Pons (tissue), 1 donor: ENCODE results near the gene SNORC.
"Not testable (repeated sequence)": the region's sequence is repeated elsewhere in the genome, so short reads cannot be mapped to it uniquely, and the experiment has no call there.

ENCODE experiments used
- DNase-seq: peaks from one replicate; pipeline ENCODE4 v3.0.0-alpha.2; 2016; ENCODE audit warnings: low spot score

The SNORC gene

GRCh38 chr2:232896720-232897597 lies 26.9 kb downstream of the SNORC start:
- DNase-seq = no peak

GRCh38 chr2:232897598-232898408 lies 27.7 kb downstream of the SNORC start:
- no peak for DNase-seq

DNA sequence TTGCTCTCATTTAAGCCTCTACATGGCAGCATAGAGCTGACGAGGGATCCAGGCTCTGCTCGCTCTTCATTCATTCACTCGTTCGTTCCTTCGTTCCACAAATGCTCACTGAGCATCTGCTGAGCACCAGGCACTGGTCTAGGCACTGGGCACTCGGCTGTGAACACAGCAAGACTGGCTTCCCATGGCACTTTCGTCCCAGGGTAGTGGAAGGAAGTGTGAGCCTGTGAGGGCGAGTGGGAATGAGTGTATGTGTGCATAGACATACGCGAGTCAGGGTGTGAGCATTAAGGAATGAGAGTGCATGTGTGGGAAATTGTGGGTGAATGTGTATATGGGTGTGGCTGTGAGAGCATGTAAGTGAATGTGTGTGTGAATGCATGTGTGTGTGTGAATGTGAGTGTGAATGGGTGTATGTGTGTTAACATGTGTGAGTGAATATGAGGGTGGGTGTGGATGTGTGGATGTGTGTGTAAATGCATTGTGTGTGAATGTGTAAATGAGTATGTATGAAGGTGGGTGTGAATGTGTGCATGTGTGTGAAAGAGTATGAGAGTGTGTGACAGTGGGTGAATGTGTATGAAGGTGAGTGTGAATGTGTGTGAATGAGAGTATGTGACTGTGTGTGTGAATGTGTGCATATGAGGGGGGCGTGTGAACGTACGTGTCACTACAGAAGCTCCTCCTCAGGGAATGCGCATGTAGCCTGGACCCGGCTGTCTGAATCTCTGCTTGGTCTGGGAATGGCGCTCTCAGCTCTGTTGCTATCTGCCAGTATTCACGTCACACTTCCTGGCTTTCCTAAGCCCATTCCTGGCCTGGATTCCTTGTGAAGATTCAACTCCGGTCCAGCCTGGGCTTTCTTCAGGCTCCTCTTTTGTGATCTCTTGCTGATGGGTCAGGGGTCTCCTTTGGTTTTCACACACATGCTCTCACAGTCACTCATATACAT lies 28.8 kb downstream of the SNORC start:
- DNase-seq = no peak

DNA sequence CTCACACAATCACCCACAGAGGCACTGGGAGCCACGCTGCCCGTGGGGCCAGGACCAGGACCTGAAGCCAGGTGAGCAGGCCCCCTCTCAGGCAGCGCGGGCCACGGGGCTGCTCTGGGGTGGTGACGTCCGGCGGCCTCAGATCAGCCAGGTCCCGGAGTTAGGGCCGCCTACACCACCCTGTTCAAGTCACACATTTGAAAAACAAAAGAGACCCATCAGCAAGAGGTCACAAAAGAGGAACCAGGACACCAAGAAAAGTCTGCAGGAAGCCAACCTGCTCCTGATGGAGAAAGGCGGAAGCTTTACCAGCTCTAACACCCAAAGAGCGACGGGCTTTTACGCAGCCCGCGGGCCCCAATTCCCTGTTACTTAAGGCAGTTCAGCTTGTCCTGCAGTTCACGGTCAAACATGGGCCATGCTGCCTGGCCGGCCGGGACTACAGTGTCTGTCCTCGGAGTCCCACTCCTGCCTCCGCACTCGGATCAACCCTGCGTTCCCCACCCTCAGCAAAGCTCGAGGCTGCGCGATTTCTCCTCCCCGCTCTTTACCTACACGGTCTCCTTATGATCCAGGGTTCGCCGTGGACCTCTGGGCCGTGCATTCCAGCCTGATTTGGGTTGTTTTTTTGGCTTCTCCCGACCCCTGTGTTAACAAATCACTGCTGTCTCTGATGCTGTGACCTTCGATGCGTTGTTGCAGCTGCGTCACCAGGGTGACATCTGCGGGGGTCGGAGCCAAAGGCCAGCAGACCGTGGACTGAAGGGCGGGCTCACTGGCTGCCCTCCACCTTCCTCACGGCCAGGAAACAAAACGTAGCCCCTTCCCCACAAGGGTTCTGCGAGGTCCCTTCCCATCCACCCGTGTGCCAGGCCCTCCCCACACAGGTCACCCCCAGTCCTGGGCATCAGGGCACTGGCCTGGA lies 31.0 kb downstream of the SNORC start:
- DNase-seq = no peak

DNA sequence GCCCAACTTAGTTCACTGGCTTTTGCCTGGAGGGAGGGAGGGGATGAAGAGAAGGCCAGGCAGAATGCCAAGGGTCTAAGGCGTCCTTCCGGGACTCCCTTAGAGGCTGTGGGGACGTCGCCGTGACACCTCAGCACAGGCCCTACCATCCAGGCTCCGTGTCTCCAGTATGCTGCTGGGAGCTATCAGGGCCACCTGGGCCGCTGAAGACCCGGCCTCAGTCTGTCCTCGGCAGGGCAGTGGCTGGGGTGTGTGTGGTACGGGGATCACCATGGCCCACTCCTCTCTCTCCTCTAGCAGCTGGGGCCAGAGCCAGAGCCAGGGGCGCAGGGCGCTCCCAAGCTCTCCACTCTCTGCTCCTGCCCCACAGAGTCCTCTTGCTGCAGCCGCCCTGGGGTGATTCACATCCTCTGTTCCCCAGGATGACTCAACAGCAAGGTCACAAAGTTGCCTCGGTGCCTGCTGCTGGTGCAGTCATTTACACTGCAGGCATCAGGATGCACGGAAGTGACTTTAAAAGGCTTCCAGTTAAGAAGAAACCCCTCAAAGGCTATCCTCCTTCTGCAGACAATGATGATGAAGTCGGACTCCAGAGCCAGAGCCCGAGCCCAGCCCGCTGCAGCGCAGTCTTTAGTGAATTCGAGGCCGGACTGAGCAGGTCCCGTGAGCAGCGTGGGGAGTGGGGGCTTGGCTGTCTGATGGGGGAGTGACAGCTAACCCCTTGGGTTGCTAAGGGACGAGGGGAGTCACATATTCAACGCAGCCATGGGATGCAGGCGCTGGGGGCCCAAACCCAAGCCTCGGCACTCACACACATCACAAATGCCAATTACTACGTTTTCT lies 31.9 kb downstream of the SNORC start:
- DNase-seq = no peak

GRCh38 chr2:232903989-232904388 lies 33.9 kb downstream of the SNORC start:
- DNase-seq = no peak

DNA sequence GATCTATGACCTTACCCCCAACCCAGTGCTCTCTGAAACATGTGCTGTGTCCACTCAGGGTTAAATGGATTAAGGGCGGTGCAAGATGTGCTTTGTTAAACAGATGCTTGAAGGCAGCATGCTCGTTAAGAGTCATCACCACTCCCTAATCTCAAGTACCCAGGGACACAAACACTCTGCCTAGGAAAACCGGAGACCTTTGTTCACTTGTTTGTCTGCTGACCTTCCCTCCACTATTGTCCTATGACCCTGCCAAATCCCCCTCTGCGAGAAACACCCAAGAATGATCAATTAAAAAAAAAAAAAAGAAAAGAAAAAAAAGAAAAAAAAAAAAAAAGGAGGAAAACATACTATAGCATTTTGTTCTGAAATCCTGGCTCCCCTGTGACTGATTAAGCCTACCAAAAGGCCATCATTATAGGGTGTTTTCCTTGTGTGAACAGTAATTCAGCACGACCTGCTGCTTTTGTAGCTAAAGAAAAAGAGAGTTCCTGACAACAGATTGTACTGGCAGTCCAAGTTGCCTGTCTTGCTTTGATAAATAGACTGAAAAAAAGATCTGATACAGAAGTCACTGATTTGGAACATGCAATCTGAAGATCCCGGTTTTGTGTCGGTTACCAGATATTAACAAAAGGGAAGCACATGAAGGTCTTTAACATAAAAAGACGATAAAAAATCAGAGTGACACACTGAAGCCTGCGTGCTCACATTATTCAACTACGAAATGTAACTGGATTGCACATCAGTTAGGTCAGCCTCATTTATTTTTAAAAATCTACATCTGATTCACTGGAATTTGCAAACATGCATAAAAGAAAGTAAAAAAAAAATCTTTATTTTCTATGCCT lies 37.0 kb downstream of the SNORC start:
- DNase-seq = not testable (repeated sequence)

DNA sequence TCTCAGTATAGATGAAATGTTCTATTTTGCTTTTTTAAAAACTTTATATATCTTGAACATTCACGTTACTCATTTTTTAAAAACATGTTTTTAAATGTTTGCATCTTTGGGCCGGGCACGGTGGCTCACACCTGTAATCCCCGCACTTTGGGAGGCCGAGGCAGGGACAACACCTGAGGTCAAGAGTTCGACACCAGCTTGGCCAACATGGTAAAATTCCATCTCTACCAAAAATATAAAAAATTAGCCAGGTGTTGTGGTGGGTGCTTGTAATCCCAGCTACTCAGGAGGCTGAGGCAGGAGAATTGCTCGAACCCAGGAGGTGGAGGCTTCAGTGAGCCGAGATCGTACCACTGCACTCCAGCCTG lies 37.6 kb downstream of the SNORC start:
- not testable (repeated sequence) for DNase-seq

DNA sequence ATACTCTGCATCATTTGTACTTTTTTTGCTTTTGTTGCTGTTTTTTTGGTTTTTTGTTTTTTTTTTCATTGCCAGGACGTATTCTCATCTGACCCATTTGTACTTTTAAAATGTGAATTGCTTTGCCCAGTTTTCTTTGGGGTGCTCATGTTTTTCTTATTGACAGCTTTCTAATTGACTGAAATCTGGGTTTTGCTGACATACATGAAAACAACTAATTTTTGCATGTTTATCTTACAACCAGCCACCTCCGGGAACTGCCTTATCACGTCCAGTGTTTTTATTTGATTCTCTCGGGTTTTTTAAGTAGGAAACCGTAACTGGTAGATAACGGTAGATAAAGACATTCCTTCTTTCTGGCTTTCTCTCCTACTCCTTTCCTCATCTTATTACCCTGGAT lies 38.6 kb downstream of the SNORC start:
- DNase-seq = no peak

- DNase-seq = no peak
These were observed 40.3 kb downstream of the SNORC start for GRCh38 chr2:232910376-232910775.

DNA sequence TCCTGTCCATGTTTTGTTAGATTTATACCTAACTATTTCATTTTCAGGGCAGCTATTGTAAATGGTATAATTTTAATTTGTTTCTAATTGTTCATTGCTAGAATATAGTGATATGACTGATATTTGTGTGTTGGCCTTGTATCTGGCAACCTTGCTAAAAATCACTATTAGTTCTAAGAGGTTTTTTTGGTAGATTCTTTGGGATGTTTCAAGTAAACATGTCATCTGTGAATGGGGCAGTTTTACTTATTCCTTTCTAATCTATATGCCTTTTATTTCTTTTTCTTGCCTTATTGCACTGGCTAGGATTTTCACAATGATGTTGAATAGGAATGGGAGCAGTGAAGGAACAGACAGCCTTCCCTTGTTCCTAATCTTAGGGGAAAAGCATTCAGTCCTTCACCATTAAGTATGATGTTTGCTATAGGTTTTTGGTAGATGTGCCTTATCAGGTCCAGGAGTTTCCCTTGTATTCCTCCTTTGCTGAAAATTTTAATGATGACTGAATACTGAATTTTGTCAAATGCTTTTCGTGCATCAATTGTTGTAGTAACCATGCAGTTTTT lies 41.7 kb downstream of the SNORC start:
- no peak for DNase-seq

- no peak for DNase-seq
These were observed 43.8 kb downstream of the SNORC start for GRCh38 chr2:232913903-232914302.

DNA sequence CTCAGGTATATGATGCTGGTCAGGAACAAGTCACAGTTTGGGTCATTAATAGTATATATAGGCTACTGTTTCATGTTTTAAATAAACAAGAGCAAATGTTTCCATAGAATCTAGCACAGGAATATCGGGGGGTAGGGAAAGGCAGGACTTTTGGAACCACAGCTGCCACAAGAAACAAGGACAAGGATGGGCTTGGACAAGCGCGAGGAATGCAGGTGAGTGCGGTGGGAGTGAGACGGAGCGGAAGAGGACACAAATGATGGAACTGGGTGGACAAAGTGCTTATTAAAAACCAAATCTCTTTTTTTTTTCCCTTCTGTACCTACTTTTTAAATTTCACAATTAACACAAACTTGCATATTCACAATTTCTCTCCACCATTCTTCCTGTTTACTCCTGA lies 49.1 kb downstream of the SNORC start:
- no peak for DNase-seq

- no peak for DNase-seq
These were observed 50.0 kb downstream of the SNORC start for GRCh38 chr2:232920055-232920454.

GRCh38 chr2:232920760-232921159 lies 50.7 kb downstream of the SNORC start:
- DNase-seq = no peak

GRCh38 chr2:232924433-232924832 lies 54.4 kb downstream of the SNORC start:
- no peak for DNase-seq

DNA sequence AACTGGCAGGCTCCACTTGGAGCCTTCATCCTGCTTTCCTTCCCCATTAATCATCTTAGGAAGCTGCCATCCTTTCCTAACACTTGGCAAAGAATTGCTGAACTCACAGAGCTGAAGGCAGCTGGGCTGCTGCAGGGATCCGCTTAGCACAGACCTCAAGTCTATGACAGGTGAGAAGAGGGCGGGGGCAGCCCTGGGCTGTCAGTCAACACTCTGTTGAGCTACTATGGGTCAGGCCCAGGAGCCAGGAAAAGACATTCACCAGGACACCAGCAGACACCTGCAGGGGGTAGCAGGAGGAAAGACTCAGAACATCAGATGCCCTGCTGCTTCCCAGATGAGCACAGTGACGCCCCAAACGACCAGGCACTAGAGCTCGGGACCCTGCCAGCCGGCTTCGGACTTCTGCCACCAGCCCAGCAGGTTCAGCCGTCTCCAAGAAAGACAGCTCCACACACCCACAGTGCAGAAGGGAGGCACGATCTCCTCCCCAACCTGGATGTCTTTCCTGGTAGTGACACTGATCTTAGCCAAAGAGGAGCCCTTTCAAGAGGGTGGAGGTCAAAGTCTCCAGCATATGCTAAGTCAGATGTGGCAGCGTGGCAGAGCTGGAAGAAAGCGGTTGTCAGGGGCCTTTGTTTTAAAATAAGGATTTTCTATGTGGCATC lies 55.2 kb downstream of the SNORC start:
- peak; percentile 12 for DNase-seq

DNA sequence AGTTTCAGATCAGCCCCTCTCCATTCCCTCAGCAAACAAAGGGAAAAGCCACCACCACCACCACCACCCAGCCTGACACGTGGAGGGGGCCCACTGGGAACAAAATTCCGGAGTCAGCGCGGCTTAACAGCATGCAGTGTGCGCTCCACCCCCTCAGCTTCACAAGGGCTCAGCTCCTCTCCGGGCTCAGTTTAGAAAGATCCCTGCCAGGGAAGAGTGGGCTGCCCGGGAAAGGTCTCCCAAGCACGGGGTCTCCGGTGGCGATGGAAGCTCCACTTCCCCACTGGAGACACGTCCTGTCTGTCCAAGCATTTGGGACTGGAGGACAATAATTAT lies 55.7 kb downstream of the SNORC start:
- no peak for DNase-seq
